K562 (cell line): ENCODE measurements around the gene ERLIN1. TPM values are rescaled to one million over a fixed set of nuclear protein-coding genes. Genes with fewer than 3 reads are reported as not detected.
A peak's percentile ranks its signal among the peaks of the same experiment; 100 is the strongest.

Source experiments
- BMI1 ChIP-seq: fragments of 150-350 bp; IDR thresholded peaks from 2 replicates; pipeline ENCODE4 v1.6.1; 2014; ENCODE audit warnings: low read length
- FOXJ3 ChIP-seq: sonication (generic); formaldehyde crosslinking; IDR thresholded peaks from 2 replicates; pipeline ENCODE4 v1.4.0; 2020; ENCODE audit warnings: mild to moderate bottlenecking, missing genetic modification reagents
- FOXK2 ChIP-seq, 2 experiments: fragments of 450-650 bp; IDR thresholded peaks in 1 of 2; conservative IDR thresholded peaks in 1 of 2; 2 replicates each; pipeline ENCODE4 v1.6.1; 2016; ENCODE audit warnings: low read depth in 2 of 2, mild to moderate bottlenecking in 1 of 2
- JUND ChIP-seq, 2 experiments: IDR thresholded peaks; 2 replicates in 1 of 2; 3 replicates in 1 of 2; pipeline ENCODE4 v1.6.1; 2011; ENCODE audit warnings: borderline replicate concordance in 2 of 2, low read depth in 2 of 2, low read length in 2 of 2, improper control_type of control experiment in 1 of 2, missing biosample characterization in 1 of 2, missing genetic modification characterization in 1 of 2, missing genetic modification reagents in 1 of 2
- NBN ChIP-seq: fragments of 450-650 bp; IDR thresholded peaks from 2 replicates; pipeline ENCODE4 v1.6.1; 2016; ENCODE audit warnings: low read depth, mild to moderate bottlenecking
- NEUROD1 ChIP-seq: fragments of 150-350 bp; IDR thresholded peaks from 2 replicates; pipeline ENCODE4 v1.6.1; 2014; ENCODE audit warnings: borderline replicate concordance, low read length, low read depth; ENCODE audit not compliant: partially characterized antibody
- PRMT5 ChIP-seq: sonication (generic); formaldehyde crosslinking; IDR thresholded peaks from 2 replicates; pipeline ENCODE4 v1.5.0; 2020; ENCODE audit warnings: missing genetic modification reagents
- RBM15 ChIP-seq: fragments of 200-400 bp; formaldehyde crosslinking; IDR thresholded peaks from 2 replicates; pipeline ENCODE4 v1.6.1; 2018; ENCODE audit warnings: mild to moderate bottlenecking, low read length, moderate library complexity; ENCODE audit not compliant: insufficient read depth
- RREB1 ChIP-seq: fragments of 250-450 bp; sonication (Bioruptor Pico); IDR thresholded peaks from 2 replicates; pipeline ENCODE4 v1.4.0; 2020
- SP1 ChIP-seq: sonication (generic); formaldehyde crosslinking; IDR thresholded peaks from 2 replicates; pipeline ENCODE4 v1.8.1; 2022; ENCODE audit warnings: mild to moderate bottlenecking, missing genetic modification reagents
- ZNF384 ChIP-seq: IDR thresholded peaks from 2 replicates; pipeline ENCODE4 v1.6.1; 2012; ENCODE audit warnings: low read depth, low read length, improper control_type of control experiment
- ZNF551 ChIP-seq: fragments of 250-450 bp; sonication (Bioruptor Pico); IDR thresholded peaks from 2 replicates; pipeline ENCODE4 v1.5.0; 2021; ENCODE audit warnings: mild to moderate bottlenecking, moderate library complexity
- ZZZ3 ChIP-seq: fragments of 450-650 bp; IDR thresholded peaks from 2 replicates; pipeline ENCODE4 v1.6.1; 2016; ENCODE audit warnings: antibody characterized with exemption, mild to moderate bottlenecking, moderate library complexity
- polyA plus RNA-seq, 8 experiments: library from polyadenylated mRNA; depleted of rRNA in 4 of 8; stranded (reverse) in 5 of 8; unstranded in 3 of 8; fragments of >200 nt; fragmentation: Nextera tagmentation in 2 of 8; fragmentation: Illumina TruSeq in 1 of 8; extraction: Ambion mirVana in 2 of 8; extraction: Trizol in 1 of 8; gene quantifications; 2 replicates each; pipeline versions ENCODE4 v1.2.1 to v1.2.3, GENCODE V29; 2011 to 2014; ENCODE audit warnings: inconsistent platforms in 1 of 8, missing spikeins in 1 of 8
- total RNA-seq, 7 experiments: library from RNA; depleted of rRNA in 6 of 7; stranded (reverse); fragments of >200 nt in 6 of 7; fragmentation: Illumina TruSeq in 2 of 7; extraction: Trizol in 2 of 7; gene quantifications; 2 replicates each; pipeline versions ENCODE4 v1.2.1 to v1.2.3, GENCODE V29; 2011 to 2021; ENCODE audit warnings: low replicate concordance in 1 of 7
- TF ChIP-seq, protein P1 (sequence below): IDR thresholded peaks from 3 replicates; pipeline ENCODE4 v1.6.1; 2011; ENCODE audit warnings: borderline replicate concordance, mild to moderate bottlenecking, moderate library complexity; ENCODE audit not compliant: insufficient read length; ENCODE audit errors: extremely low read depth
- TF ChIP-seq, protein P2 (sequence below): sonication (generic); formaldehyde crosslinking; IDR thresholded peaks from 2 replicates; pipeline ENCODE4 v1.8.0; 2022; ENCODE audit warnings: missing genetic modification reagents, mild to moderate bottlenecking, borderline replicate concordance

The ERLIN1 gene
- total and polyA plus RNA-seq, 9 of the 15 experiments (the other 6 are each of a cell fraction or from before 2014, with no cell fraction given): 9.8 to 26.8 (median 15.5) TPM

DNA sequence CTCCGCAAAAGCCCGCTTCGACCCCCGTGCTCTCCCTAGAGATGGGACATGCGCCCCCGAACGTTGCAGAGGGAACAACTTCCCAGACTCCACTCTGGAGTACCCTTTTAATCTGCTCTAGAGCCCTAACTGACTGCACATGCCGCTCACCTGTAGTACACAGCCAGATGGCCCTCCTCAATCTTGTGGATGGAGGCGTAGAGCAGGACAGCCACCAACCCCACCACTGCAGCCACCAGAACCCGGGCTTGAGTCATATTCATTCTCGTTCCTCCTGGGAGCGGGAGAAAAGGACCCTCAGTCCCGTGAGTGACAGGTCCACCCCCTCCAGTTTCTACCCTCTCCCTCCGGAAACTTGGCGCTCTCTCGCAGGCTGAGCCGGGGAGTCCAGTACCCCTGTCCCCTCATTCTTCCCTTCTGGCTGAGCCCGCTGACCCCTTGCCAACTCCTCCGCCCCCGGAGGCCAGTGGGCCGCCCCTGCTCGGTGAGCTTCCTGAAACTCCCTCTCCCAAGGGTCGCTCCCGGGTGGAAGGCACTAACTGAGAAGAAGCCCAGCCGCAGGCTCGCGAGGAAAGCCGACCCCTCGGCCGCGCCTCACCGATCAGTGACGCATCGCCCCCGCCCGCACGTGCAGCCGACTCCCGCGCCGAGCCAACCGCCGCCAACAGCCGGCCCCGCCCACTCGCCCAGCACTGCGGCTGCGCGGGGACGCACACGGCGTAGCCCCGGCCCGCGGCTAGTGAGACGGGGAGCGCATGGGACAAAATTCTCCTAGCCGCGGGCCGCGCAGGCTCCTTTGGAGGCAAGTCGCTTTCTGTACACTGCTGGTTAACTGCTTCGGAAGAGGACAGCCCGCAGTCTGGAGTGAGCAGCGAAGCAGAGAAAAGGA, at the start of gene ERLIN1 (continued):
- TF ChIP-seq JUND (IDR thresholded peaks at IDR 0.05; ENCODE audit: borderline replicate concordance, low read depth, low read length): peak; percentile 84
- TF ChIP-seq JUND (tag; IDR thresholded peaks at IDR 0.05; ENCODE audit: borderline replicate concordance, low read depth, low read length): peak; percentile 69; the same call in 1 of the 3 replicates
- no peak for TF ChIP-seq ZNF551
- TF ChIP-seq, protein P1, sequence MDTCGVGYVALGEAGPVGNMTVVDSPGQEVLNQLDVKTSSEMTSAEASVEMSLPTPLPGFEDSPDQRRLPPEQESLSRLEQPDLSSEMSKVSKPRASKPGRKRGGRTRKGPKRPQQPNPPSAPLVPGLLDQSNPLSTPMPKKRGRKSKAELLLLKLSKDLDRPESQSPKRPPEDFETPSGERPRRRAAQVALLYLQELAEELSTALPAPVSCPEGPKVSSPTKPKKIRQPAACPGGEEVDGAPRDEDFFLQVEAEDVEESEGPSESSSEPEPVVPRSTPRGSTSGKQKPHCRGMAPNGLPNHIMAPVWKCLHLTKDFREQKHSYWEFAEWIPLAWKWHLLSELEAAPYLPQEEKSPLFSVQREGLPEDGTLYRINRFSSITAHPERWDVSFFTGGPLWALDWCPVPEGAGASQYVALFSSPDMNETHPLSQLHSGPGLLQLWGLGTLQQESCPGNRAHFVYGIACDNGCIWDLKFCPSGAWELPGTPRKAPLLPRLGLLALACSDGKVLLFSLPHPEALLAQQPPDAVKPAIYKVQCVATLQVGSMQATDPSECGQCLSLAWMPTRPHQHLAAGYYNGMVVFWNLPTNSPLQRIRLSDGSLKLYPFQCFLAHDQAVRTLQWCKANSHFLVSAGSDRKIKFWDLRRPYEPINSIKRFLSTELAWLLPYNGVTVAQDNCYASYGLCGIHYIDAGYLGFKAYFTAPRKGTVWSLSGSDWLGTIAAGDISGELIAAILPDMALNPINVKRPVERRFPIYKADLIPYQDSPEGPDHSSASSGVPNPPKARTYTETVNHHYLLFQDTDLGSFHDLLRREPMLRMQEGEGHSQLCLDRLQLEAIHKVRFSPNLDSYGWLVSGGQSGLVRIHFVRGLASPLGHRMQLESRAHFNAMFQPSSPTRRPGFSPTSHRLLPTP: no peak
- TF ChIP-seq ZZZ3: no peak
- no peak for TF ChIP-seq NBN
- TF ChIP-seq RREB1: no peak
- no peak for TF ChIP-seq ZNF384
- no peak for TF ChIP-seq FOXK2 (conservative IDR thresholded peaks at IDR 0.05 in 1 of 2, IDR thresholded peaks at IDR 0.05 in 1 of 2; ENCODE audit: low read depth in 2 of 2)
- TF ChIP-seq SP1 (CRISPR knock-in tag): no peak
- TF ChIP-seq, protein P2, sequence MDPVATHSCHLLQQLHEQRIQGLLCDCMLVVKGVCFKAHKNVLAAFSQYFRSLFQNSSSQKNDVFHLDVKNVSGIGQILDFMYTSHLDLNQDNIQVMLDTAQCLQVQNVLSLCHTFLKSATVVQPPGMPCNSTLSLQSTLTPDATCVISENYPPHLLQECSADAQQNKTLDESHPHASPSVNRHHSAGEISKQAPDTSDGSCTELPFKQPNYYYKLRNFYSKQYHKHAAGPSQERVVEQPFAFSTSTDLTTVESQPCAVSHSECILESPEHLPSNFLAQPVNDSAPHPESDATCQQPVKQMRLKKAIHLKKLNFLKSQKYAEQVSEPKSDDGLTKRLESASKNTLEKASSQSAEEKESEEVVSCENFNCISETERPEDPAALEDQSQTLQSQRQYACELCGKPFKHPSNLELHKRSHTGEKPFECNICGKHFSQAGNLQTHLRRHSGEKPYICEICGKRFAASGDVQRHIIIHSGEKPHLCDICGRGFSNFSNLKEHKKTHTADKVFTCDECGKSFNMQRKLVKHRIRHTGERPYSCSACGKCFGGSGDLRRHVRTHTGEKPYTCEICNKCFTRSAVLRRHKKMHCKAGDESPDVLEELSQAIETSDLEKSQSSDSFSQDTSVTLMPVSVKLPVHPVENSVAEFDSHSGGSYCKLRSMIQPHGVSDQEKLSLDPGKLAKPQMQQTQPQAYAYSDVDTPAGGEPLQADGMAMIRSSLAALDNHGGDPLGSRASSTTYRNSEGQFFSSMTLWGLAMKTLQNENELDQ (CRISPR knock-in tag): no peak
- peak; percentile 66 for TF ChIP-seq NEUROD1
- no peak for TF ChIP-seq PRMT5 (CRISPR knock-in tag)
- no peak for TF ChIP-seq RBM15
- TF ChIP-seq FOXJ3: no peak
- TF ChIP-seq BMI1: no peak
